Renal pelvis (tissue), 4 donors: Measurements from ENCODE around the gene ECE2. TPM values are rescaled to one million over a fixed set of nuclear protein-coding genes. Genes with fewer than 3 reads are reported as not detected.

Experiments used
- DNase-seq: peaks from one replicate; pipeline ENCODE4 v3.0.0-alpha.2; 2013
- polyA plus RNA-seq, 3 donors: library from polyadenylated mRNA; unstranded; fragments of 120-200 nt; gene quantifications; one replicate each; pipeline ENCODE4 v1.2.1, GENCODE V29; 2013; ENCODE audit not compliant: insufficient read length in 3 of 3

Gene ECE2
- polyA plus RNA-seq, 3 donors = 0.04 to 0.10 TPM; not detected in 1

GRCh38 chr3:184240384-184241140 is 35.3 kb upstream of the ECE2 start:
- no peak for DNase-seq

- no peak for DNase-seq
Observed at GRCh38 chr3:184241141-184241446, 34.7 kb upstream of the ECE2 start.

- DNase-seq = no peak
Observed at GRCh38 chr3:184241447-184242296, 34.1 kb upstream of the ECE2 start.

GRCh38 chr3:184242297-184242685 is 33.5 kb upstream of the ECE2 start:
- no peak for DNase-seq

- peak; percentile 84 for DNase-seq
Observed at GRCh38 chr3:184248454-184249411, 27.1 kb upstream of the ECE2 start, which contains the start of gene ALG3. ALG3 (minus strand) TSS chr3:184248962; CDS start chr3:184248940, 22 bp downstream.

- DNase-seq = peak; percentile 96
Observed at GRCh38 chr3:184249412-184250166, 26.2 kb upstream of the ECE2 start, which contains the start of gene EEF1AKMT4. EEF1AKMT4 (plus strand) TSS chr3:184249672; CDS start chr3:184249695, 23 bp downstream.

GRCh38 chr3:184250167-184250828 is 25.5 kb upstream of the ECE2 start:
- peak; percentile 84 for DNase-seq

- no peak for DNase-seq
Observed at GRCh38 chr3:184255291-184256039, 20.4 kb upstream of the ECE2 start.

- DNase-seq = no peak
Observed at GRCh38 chr3:184257083-184257915, 18.5 kb upstream of the ECE2 start.

GRCh38 chr3:184258926-184259325 is 16.9 kb upstream of the ECE2 start:
- no peak for DNase-seq

- no peak for DNase-seq
Observed at GRCh38 chr3:184259396-184259877, 16.4 kb upstream of the ECE2 start.

- DNase-seq = no peak
Observed at GRCh38 chr3:184259878-184260723, 15.7 kb upstream of the ECE2 start.

- no peak for DNase-seq
Observed at GRCh38 chr3:184260724-184261269, 15.0 kb upstream of the ECE2 start.

GRCh38 chr3:184261270-184261853 is 14.5 kb upstream of the ECE2 start, which contains the start of gene CAMK2N2:
CAMK2N2 (minus strand) TSS chr3:184261553; CDS start chr3:184261285, 268 bp downstream.
- no peak for DNase-seq

GRCh38 chr3:184261854-184262763 is 13.7 kb upstream of the ECE2 start:
- DNase-seq = no peak

GRCh38 chr3:184262764-184263179 is 13.1 kb upstream of the ECE2 start:
- DNase-seq = no peak
